NT2/D1 (cell line): ENCODE results near the gene COL18A1.

Source experiments
- SUZ12 ChIP-seq: IDR thresholded peaks from 2 replicates; pipeline ENCODE4 v1.6.1; 2011; ENCODE audit not compliant: insufficient read length, insufficient read depth; ENCODE audit errors: extremely low read depth
- YY1 ChIP-seq: IDR thresholded peaks from 2 replicates; pipeline ENCODE4 v1.6.1; 2011; ENCODE audit not compliant: insufficient read length, insufficient read depth
- ZNF274 ChIP-seq: IDR thresholded peaks from 2 replicates; pipeline ENCODE4 v1.6.1; 2011; ENCODE audit warnings: mild to moderate bottlenecking, low read depth, low read length

DNA sequence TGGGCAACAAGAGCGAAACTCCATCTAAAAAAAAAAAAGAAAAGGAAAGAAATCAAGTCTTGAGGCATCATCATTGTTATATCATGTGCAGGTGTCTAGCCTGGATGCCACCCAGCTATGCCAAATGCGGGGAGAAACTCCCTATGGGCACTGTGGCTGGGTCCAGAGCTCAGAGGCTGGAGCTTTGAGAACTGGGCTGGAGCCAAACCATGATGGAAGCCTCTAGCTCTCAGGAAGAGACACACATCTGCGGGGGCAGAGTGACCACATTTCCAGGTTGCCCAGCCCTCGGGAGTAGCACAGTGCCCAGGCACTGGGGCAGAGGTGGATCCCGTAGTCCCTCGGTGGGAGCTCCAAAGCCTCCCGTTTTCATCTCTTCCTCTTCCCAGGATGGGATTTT is 58.9 kb downstream of the COL18A1 start:
- no peak for TF ChIP-seq SUZ12
- no peak for TF ChIP-seq ZNF274
- no peak for TF ChIP-seq YY1
